ENCODE measurements around the gene KCTD19.
A peak's percentile ranks its signal among the peaks of the same experiment; 100 is the strongest.

Gene KCTD19

DNA sequence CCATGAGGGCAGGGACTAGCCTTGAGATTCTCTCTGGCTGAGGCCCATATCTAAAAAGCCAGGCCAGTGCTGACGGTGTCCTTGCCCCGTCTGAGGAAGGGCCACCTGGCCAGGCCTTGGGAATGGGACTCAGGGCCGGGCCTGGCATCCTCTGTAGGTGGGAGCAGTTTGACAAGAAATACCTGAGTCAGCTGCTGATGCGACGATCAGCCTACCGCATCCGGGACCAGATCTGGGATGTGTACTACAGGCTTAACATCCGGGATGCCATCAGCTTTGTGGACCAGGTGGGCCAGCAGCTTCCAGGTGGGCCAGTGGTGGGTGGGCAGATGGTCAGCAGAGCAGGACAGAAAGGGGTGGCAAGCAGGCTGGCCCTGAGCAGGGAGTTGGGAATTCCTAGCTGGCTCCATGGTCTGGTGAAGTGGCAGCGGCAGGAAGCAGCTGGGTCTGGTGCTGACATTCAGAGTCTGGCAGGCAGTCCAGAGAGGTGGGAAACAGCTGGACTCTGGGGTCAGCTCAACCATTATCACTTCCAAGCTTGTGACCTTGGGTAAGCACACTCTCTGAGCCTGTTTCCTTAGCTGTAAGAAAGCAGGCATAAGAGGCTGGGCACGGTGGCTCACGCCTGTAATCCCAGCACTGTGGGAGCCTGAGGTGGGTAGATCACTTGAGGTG is 68.2 kb downstream of the KCTD19 start:
- no peak for DNase-seq (ENCODE audit: low read depth)

GRCh38 chr16:67257486-67258160 is 68.9 kb downstream of the KCTD19 start:
- DNase-seq (ENCODE audit: low read depth): no peak

DNA sequence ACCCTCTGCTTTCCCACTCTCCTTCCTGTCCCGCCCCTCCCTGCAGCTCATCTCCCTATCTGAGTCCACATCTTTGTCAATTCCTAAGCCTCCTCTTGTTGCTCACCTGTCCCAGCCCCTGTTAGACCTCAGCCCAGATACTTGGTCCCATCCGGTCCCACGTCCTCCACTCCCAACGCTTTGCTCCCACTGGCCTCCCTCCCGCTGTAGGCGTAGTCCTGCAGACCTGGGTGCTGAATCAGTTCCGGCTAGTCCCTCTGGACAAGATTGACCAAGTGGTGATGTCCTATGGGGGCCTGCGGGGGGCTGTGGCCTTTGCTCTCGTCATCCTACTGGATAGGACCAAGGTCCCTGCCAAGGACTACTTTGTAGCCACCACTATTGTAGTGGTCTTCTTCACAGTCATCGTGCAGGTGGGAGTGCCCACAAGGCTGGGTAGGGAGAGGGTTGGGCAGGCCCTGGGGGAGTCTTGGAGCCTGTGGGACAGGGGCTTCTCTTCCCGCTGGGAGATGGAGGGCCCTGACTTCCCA is 69.8 kb downstream of the KCTD19 start:
- no peak for DNase-seq (ENCODE audit: low read depth)

DNA sequence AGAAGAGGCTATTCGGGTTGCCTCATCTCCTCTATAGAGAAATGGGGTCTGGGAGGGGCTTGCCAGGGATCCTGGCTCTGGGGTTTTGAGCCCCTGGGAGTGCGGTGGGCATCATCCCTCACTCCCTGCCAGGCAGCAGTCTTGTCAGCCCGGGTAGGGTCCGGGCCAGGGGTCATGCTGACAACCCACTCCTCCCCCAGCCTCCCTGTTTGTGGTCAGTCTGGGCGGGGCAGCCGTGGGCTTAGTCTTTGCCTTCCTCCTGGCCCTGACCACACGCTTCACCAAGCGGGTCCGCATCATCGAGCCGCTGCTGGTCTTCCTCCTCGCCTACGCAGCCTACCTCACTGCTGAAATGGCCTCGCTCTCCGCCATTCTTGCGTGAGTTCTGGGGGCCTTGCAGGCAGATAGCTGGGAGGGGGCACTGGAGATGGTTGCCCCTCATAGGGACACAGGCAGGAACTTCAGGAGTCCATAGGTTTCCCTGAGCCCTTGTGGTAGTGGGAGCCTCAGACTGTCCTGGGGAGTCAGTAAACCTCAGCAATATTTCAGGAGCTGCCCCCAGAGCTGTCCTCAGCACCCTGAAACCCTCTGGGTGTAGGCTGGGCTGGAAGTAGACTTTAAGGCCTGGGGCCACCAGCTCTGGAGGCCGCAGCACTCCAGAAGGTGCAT is 70.9 kb downstream of the KCTD19 start:
- DNase-seq (ENCODE audit: low read depth): no peak

GRCh38 chr16:67254801-67255552 is 71.6 kb downstream of the KCTD19 start:
- DNase-seq (ENCODE audit: low read depth): no peak

GRCh38 chr16:67252609-67253497 is 73.7 kb downstream of the KCTD19 start:
- DNase-seq (ENCODE audit: low read depth): no peak

- no peak for DNase-seq (ENCODE audit: low read depth)
Measured at GRCh38 chr16:67250045-67250327, 76.6 kb downstream of the KCTD19 start.

DNA sequence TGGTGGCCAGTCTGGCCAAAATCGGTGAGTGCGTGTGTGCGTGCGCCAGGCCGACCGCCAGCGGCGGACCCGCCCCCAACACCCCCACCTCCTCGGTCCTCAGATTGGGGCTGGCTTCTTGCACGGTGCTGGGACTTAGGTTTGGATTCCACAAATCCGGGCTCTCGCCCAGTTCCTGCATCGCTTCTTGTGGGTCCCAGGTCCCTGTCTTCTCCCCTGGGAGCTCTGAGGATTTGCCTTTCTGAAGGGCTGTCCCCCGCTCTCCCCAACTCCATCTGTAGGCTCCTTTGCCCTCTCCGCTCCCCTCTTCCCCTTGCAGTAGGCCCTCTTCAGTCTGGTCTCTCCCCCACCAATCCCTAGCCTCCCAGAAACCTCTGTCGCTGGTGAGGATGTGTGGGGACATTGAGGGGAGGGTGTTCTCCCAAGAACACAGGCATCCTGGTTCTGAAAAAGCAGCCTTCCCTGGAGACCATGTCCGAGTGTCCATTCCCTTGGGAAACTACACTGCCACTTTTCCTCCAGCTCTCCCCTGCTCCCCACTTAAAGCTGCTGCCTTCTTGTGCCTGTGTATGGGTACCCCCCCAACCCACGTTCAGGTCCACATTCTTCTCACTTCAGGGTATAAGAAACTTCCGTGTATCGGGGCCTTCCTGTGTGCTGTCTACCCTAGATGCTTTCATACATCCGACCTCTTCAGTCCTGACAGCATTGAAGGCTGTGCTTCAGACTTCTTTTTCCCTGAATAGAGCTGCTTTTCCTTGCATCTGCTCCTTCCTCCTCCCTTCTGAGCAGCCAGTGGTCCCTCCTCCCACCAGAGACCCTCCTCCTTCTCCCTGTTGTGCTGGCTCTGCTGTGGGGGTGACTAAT is 77.1 kb downstream of the KCTD19 start:
- DNase-seq (ENCODE audit: low read depth): no peak

DNA sequence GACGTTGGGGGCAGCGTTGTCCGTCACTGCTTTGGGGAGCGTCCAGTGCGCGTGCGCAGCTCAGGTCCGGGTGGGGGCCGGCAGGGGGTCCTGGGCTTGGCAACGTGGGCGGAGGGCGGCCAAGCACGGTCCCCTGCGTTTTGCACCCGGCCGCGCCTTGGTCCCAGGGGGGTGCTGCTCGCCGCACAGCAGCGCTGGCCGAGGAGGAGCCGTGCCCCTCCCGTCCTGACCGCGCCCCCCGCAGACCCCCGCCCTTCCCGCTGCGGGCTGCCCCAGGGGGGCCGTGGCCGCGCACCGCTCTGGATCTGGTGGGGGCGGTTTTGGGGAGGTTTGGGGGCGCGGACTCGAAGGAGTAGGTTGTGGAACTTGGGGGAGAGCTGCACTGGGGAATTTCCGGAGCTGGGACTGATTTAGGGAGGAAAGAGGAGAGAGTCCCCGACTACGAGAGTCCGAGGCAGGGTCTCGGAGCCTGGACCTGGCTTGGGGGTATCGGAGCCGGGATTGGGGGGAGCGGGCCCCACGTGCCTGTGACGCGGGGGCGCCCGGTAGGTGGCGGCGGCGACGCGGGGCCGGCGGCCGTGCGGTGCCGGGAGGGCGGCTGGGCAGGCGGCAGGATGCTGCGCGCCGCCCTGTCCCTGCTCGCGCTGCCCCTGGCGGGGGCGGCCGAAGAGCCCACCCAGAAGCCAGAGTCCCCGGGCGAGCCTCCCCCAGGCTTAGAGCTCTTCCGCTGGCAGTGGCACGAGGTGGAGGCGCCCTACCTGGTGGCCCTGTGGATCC is 78.0 kb downstream of the KCTD19 start, which contains the start of gene SLC9A5:
SLC9A5 (plus strand) TSS at position 579 of the 777 bp plus-strand sequence; CDS start at position 615, 36 bp downstream.
- DNase-seq (ENCODE audit: low read depth): no peak

- no peak for DNase-seq (ENCODE audit: low read depth)
Measured at GRCh38 chr16:67248073-67248400, 78.5 kb downstream of the KCTD19 start.

DNA sequence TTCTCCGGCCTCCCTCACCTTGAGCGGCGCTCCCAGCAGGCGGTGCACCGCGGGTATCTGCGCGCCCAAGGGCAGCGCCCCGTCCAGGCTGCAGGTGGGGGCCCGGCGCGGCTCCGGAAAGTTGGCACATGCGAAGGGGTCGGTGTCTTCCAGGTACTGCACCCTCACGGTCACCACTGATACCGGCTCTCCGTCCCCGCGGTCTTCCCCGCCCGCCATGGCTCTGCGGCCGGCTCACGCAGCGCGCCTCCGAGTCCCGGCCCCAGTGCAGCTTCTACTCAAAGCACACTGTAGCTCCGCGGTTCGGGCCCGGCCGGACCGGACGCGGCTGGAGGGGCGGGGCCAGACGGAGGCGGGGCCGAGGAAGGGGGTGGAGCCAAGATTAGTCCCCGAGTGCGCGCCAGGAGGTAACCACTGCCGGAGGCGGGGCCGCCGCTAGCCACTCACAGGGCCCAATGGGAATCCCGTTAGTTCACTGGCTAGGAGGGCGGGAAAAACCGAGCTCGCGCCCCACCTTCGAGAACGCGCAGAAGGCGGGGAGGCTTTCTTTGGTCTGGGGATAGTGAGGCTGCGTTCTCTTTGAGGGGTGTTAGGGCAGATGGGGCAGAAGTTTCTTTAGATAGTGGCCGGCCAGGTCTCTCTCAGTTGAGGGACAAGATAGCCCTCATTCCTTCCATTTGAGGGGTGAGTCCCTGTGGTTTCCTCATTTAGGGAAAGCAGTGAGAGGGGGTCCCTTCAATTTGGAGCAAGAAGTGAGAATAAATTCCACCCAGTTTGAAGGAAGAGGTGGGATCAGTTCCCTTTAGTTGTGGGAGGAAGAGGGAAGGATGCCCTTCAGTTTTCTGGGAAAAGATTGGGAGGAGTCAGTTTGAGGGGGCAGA is 79.1 kb downstream of the KCTD19 start, which contains the start of gene FHOD1:
FHOD1 (minus strand) TSS at position 290 of the 881 bp plus-strand sequence; CDS start at position 219, 71 bp downstream.
- peak; percentile 93 for DNase-seq (ENCODE audit: low read depth)

DNA sequence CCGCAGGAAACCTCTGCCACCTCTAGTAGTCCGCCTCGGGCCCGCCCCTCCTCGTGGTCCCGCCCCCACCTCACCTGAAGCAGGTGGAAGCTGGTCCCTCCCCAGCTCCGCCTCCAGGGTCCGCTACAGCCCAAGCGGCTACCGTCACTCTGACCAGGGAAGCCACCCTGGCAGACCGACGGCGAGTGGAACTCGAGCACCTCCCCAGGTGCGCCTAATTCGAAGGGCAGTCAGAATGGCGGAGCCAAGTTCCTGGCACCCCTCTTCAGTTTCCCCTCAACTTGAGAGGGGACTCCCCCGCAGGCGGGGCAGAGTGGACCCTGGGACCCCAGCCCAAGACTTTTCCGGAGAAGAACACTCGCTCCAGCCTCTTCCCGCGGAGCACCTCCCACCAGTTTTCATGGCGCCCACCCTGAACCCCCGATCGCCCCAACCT is 79.8 kb downstream of the KCTD19 start:
- no peak for DNase-seq (ENCODE audit: low read depth)

GRCh38 chr16:67246081-67246755 is 80.3 kb downstream of the KCTD19 start:
- peak; percentile 65 for DNase-seq (ENCODE audit: low read depth)

- no peak for DNase-seq (ENCODE audit: low read depth)
Measured at GRCh38 chr16:67245674-67246080, 80.9 kb downstream of the KCTD19 start.

DNA sequence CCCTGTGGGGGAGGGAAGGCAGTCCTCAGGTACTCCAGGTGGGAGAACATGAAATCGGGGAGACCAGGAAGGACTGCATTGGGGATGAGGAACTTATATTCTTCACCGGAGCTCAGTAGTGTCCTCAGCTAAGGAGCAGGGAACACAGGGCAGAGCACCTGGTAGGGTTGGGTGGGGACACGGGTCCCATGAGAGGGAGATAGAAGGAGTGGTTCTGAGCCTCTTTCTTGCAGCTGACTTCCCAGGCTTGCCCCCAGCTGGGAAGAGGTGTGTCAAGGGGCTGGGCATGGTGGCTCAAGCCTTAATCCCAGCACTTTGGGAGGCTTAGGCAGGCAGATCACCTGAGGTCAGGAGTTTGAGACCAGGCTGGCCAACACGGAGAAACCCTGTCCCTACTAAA is 81.4 kb downstream of the KCTD19 start:
- no peak for DNase-seq (ENCODE audit: low read depth)

- DNase-seq (ENCODE audit: low read depth): peak; percentile 70
Measured at GRCh38 chr16:67244387-67245185, 82.0 kb downstream of the KCTD19 start.

DNA sequence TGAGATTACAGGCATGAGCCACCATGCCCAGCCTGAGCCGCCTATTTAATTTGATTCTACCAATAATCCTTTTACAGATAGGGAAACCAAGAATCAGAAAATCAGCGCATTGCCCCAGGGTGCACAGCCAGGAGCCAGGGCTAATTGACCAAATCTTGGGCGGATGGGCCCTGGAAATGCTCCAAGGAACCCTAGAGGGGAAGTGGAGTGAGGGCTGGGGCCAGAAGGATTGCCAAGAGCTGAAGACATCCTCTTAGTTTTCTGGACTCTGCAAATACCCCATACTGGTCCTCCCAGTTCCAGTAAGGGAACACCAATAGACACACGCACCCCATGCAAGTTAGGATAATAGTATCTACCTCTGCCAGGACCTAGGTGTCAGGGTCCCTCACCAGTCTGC is 83.1 kb downstream of the KCTD19 start:
- no peak for DNase-seq (ENCODE audit: low read depth)

Data from CMK (cell line).